Right lobe of liver (tissue), 6 donors: ENCODE measurements around the gene CPO. TPM values are rescaled to one million over a fixed set of nuclear protein-coding genes. Genes with fewer than 3 reads are reported as not detected.
A peak's percentile ranks its signal among the peaks of the same experiment; 100 is the strongest.

Experiments used
- ATAC-seq, 4 donors: fragments of 200-7000 bp; cut with Tn5 transposase; one replicate each; pipeline ENCODE4 v1.9.1; 2020; ENCODE audit warnings: mild to moderate bottlenecking in 4 of 4, moderate library complexity in 4 of 4
- DNase-seq, 3 donors: peaks; one replicate each; pipeline ENCODE4 v3.0.0-alpha.2; 2020
- H3K27ac ChIP-seq, 3 donors: fragments of 200-600 bp; one replicate each; pipeline ENCODE4 v1.8.0; 2022
- H3K27me3 ChIP-seq, 2 donors: fragments of 200-600 bp; one replicate each; pipeline ENCODE4 v1.8.0; 2022
- H3K36me3 ChIP-seq, 4 donors: fragments of 200-600 bp; sonication (generic) in 1 of 4; one replicate each; pipeline versions ENCODE4 v1.5.1 to v1.8.0; 2017 to 2022; ENCODE audit warnings: control low read depth in 1 of 4
- H3K4me1 ChIP-seq, 4 donors: fragments of 200-600 bp; sonication (generic) in 1 of 4; one replicate each; pipeline versions ENCODE4 v1.5.1 to v1.8.0; 2017 to 2022; ENCODE audit warnings: control low read depth in 1 of 4
- H3K4me3 ChIP-seq, 3 donors: fragments of 200-600 bp; one replicate each; pipeline ENCODE4 v1.8.0; 2022
- H3K9me3 ChIP-seq, 4 donors: fragments of 200-600 bp; sonication (generic) in 1 of 4; one replicate each; pipeline versions ENCODE4 v1.5.1 to v1.8.0; 2017 to 2022; ENCODE audit warnings: control low read depth in 1 of 4
- CTCF ChIP-seq, 4 donors: fragments of 200-600 bp in 3 of 4; fragments of 450-650 bp in 1 of 4; IDR thresholded peaks; one replicate each; pipeline versions ENCODE4 v1.5.1 to v1.8.0; 2016 to 2022; ENCODE audit warnings: antibody characterized with exemption in 4 of 4, mild to moderate bottlenecking in 2 of 4
- POLR2A ChIP-seq: fragments of 450-650 bp; IDR thresholded peaks from one replicate; pipeline ENCODE4 v1.6.1; 2017; ENCODE audit warnings: antibody characterized with exemption, mild to moderate bottlenecking
- WGBS: methylation state at CpG from one replicate; pipeline ENCODE4 v1.1.6; 2018; ENCODE audit warnings: low coverage, low lambda C conversion rate; ENCODE audit not compliant: insufficient coverage; ENCODE audit errors: missing lambda C conversion rate; 5-methylcytosine and 5-hydroxymethylcytosine counted together
- intact Hi-C, 2 donors: fragments of 100-400 bp; cut with DNase I; formaldehyde crosslinking; loops; one replicate each; pipeline versions ENCODE4 v1.11.2 to v1.14.1; 2022
- total RNA-seq, 6 experiments: library from RNA; depleted of rRNA in 2 of 6; stranded (reverse); fragments of >200 nt in 2 of 6; fragmentation: NEBNext Ultra II Directional in 3 of 6; extraction: Animal tissue kit (Norgen Biotek cat#: 25700) in 3 of 6; gene quantifications; one replicate each; pipeline versions ENCODE4 v1.1.0 to v1.2.4, GENCODE V29; 2016 to 2023
- donor health status: DM: no; HTN: yes; CAD: no.
- donor health status: DM: no; HTN: no; CAD: no.
- donor health status: DM: no; HTN: no; CAD: no.
- donor health status: DM: no; HTN: yes; CAD: no.
- donor health status: DM: no; HTN: yes; CAD: no.

Gene CPO
- total RNA-seq, 6 experiments from 2014 or later: 0.22 to 0.46 (median 0.34) TPM; not detected in 2

GRCh38 chr2:206980413-206980812, 41.1 kb downstream of the CPO start:
- H3K9me3 ChIP-seq: no peaks in the 10 kb centered on the region
- intact Hi-C loops: loop anchor here (5.0 to 10.0 kb wide), 3 partner anchors 176 to 492 kb away; no protein-coding TSS in a partner anchor
- no peak overlapping the region for H3K27ac ChIP-seq
- DNase-seq: no peak
- TF ChIP-seq CTCF (IDR thresholded peaks at IDR 0.05) (no peak), POLR2A (no peak)
- H3K36me3 ChIP-seq: no peaks in the 10 kb centered on the region
- no peaks in the 10 kb centered on the region for H3K27me3 ChIP-seq
- H3K4me1 ChIP-seq: peaks cover 0 to 5% (median 0%) of the 10 kb centered on the region in 4 donors
- ATAC-seq: no peak
- no peak overlapping the region for H3K4me3 ChIP-seq

GRCh38 chr2:206981086-206981674, 41.9 kb downstream of the CPO start:
- H3K9me3 ChIP-seq: no peaks in the 10 kb centered on the region
- no peak for ATAC-seq
- H3K27ac ChIP-seq: no peak overlapping the region
- peaks cover 0 to 5% (median 0%) of the 10 kb centered on the region in 4 donors for H3K4me1 ChIP-seq
- WGBS: 67% methylated on average over 8 of the region's 12 CpGs
- H3K4me3 ChIP-seq: no peak overlapping the region
- TF ChIP-seq POLR2A: no peak
- no peak for TF ChIP-seq CTCF (IDR thresholded peaks at IDR 0.05)
- intact Hi-C loops: loop anchor here (5.0 to 10.0 kb wide), 3 partner anchors 176 to 491 kb away; no protein-coding TSS in a partner anchor
- no peak for DNase-seq
- no peaks in the 10 kb centered on the region for H3K27me3 ChIP-seq
- no peaks in the 10 kb centered on the region for H3K36me3 ChIP-seq

- DNase-seq (peak; percentile 63 to 70 (median 67)), ATAC-seq (peak; percentile 78 to 94 (median 92))
- Histone ChIP-seq H3K27ac (no peak overlapping the region), H3K27me3 (no peaks in the 10 kb centered on the region), H3K4me3 (no peak overlapping the region), H3K4me1 (peaks cover 0 to 5% (median 0%) of the 10 kb centered on the region in 4 donors), H3K9me3 (no peaks in the 10 kb centered on the region), H3K36me3 (no peaks in the 10 kb centered on the region)
- 39% methylated on average over 8 of the region's 8 CpGs for WGBS
- intact Hi-C loops: loop anchor here (5.0 to 10.0 kb wide), 3 partner anchors 177 to 490 kb away; no protein-coding TSS in a partner anchor
- TF ChIP-seq POLR2A (no peak), CTCF (IDR thresholded peaks at IDR 0.05) (peak; percentile 58 to 78 (median 67))
Observed at GRCh38 chr2:206981739-206982340, 42.5 kb downstream of the CPO start.

GRCh38 chr2:206982360-206982955, 43.1 kb downstream of the CPO start:
- DNase-seq (no peak), ATAC-seq (peak in 1 of 4 donors; percentile 24)
- WGBS: 43% methylated on average over 8 of the region's 8 CpGs
- peaks cover 0 to 7% (median 0%) of the 10 kb centered on the region in 4 donors for H3K4me1 ChIP-seq
- no peak overlapping the region for H3K4me3 ChIP-seq
- intact Hi-C loops: loop anchor here (5.0 to 10.0 kb wide), 3 partner anchors 178 to 490 kb away; no protein-coding TSS in a partner anchor
- H3K27me3 ChIP-seq: no peaks in the 10 kb centered on the region
- TF ChIP-seq CTCF (IDR thresholded peaks at IDR 0.05): no peak
- no peak overlapping the region for H3K27ac ChIP-seq
- H3K9me3 ChIP-seq: no peaks in the 10 kb centered on the region
- no peaks in the 10 kb centered on the region for H3K36me3 ChIP-seq
